Sciatic nerve (tissue), 2 donors: ENCODE measurements around the gene ZNF697. TPM values are rescaled to one million over a fixed set of nuclear protein-coding genes. Genes with fewer than 3 reads are reported as not detected.
A peak's percentile ranks its signal among the peaks of the same experiment; 100 is the strongest.
"Not testable (repeated sequence)": the region's sequence is repeated elsewhere in the genome, so short reads cannot be mapped to it uniquely, and the experiment has no call there.

Source experiments
- ATAC-seq: fragments of 200-7000 bp; cut with Tn5 transposase; one replicate; pipeline ENCODE4 v1.9.1; 2020; ENCODE audit warnings: mild to moderate bottlenecking, moderate library complexity
- DNase-seq: peaks from one replicate; pipeline ENCODE4 v3.0.0-alpha.2; 2020; ENCODE audit warnings: low spot score
- intact Hi-C: fragments of 100-400 bp; cut with DNase I; formaldehyde crosslinking; loops from one replicate; pipeline ENCODE4 v1.14.2; 2022
- total RNA-seq: library from RNA; stranded (reverse); fragmentation: NEBNext Ultra II Directional; extraction: Animal tissue kit (Norgen Biotek cat#: 25700); gene quantifications from one replicate; pipeline ENCODE4 v1.2.1, GENCODE V29; 2021
- donor health status: DM: no; HTN: no; CAD: no.
- donor health status: DM: no; HTN: no; CAD: no.

ZNF697 gene
- total RNA-seq, 1 donor from 2014 or later = 4.9 TPM

GRCh38 chr1:119581076-119581475 lies 67.0 kb downstream of the ZNF697 start:
- DNase-seq, ATAC-seq, intact Hi-C loops: not testable (repeated sequence)

- intact Hi-C loops = no loop called here
- DNase-seq (no peak), ATAC-seq (no peak)
These were observed 74.2 kb downstream of the ZNF697 start for GRCh38 chr1:119573886-119574285.

DNA sequence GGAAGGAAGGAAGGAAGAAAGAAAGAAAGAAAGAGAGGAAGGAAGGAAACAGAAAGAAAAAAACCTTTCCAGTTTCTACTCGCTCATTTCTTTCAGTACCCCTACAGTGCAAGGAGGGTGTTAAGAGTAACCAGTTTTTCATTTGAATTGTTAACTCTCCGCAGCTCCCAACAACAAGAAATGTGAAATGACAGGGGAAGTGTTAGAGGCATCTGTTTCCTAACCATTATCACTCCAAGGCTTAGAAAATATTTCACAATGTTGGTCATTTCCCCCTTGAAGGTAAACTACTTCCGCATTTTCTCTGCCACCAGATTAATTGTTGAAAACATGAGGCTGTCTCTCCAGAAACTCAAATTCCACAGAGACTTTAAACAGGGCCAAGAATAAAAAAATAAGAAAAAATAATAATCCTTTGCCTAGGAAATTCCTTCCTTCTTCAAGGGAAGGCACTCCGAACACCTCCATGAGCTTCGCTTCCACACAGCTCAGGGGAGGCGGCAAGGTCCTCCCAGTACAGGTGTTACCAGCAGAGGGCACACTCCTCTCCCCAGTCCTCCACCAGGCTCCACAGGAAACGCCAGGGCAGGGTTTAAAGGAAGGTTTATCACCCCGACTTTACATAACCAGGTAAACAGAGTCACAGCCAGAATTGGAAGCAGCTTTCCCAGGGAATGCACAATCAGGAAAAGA lies 78.0 kb downstream of the ZNF697 start:
- intact Hi-C loops, DNase-seq: not testable (repeated sequence)
- ATAC-seq = peak; percentile 69

Other genes starting within 250 kb of the ZNF697 start
- gene HSD3B2, start 233.1 kb downstream of the ZNF697 start, total RNA-seq = not detected
- gene HSD3B1, start 141.1 kb downstream of the ZNF697 start, total RNA-seq = not detected
- 60.0 TPM for gene PHGDH, start 63.7 kb upstream of the ZNF697 start, total RNA-seq
- not detected for gene HMGCS2, start 120.6 kb upstream of the ZNF697 start, total RNA-seq
- not detected for gene REG4, start 163.2 kb upstream of the ZNF697 start, total RNA-seq
- gene ADAM30, start 248.2 kb upstream of the ZNF697 start, total RNA-seq = not detected